ENCODE measurements around the gene WWC1.

WWC1 gene

DNA sequence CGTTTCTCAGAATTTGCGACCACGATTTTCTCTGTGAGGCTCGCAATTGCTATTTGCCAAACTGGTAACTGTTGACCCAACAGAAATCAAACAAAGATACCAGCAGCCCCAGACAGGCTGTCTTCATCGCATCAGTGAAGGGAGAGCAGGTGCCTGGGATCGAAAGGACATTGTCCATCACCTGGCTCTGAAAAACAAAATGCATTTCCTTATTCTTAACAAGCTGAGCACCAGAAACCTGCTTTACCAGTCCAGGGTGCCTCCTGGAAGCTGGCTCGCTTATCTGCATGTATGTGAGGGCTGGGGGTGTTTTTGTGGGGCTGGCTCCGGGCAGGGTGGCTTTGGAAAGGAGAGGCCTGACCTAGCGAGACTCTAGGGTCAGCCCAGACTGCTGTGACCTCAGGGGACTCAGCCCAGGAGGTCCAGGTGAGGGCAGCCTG is 24.7 kb downstream of the WWC1 start:
- no peaks in the 10 kb centered on the region for H3K27me3 ChIP-seq (ENCODE audit: control insufficient read depth, insufficient read depth, low read length)
- no peaks in the 10 kb centered on the region for H3K4me1 ChIP-seq (ENCODE audit: control insufficient read depth, insufficient read depth, low read length)
- H3K36me3 ChIP-seq (ENCODE audit: control insufficient read depth, insufficient read depth, low read length) = no peaks in the 10 kb centered on the region
- H3K9ac ChIP-seq (ENCODE audit: low read length) = no peak overlapping the region
- H3K27ac ChIP-seq (ENCODE audit: low read depth, low read length) = no peak overlapping the region
- H3K4me3 ChIP-seq (ENCODE audit: low read length) = no peak overlapping the region

DNA sequence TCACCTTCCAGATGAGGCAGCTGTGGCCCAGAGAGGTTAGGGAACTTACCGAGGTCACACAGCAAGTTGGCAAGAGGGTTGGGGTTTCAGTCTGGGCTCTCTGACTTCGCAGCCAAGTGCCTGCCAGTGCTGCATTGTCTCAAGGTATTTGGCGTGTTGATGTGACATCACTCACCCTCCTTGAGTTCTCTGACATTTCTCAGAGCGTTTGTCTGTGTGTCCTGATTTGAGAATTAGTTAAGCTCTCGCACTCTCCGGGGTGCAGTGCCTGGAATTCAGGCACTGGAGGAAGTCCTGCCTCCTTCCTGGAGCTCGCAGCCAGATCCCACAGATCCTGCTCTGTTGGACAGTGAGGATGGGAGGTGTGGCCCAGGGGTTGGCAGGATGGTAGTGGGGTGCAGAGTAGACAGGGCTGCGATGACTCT is 25.7 kb downstream of the WWC1 start:
- Histone ChIP-seq H3K9ac (ENCODE audit: low read length) (no peak overlapping the region), H3K27me3 (ENCODE audit: control insufficient read depth, insufficient read depth, low read length) (no peaks in the 10 kb centered on the region), H3K4me3 (ENCODE audit: low read length) (no peak overlapping the region), H3K4me1 (ENCODE audit: control insufficient read depth, insufficient read depth, low read length) (no peaks in the 10 kb centered on the region), H3K36me3 (ENCODE audit: control insufficient read depth, insufficient read depth, low read length) (no peaks in the 10 kb centered on the region), H3K27ac (ENCODE audit: low read depth, low read length) (no peak overlapping the region)

DNA sequence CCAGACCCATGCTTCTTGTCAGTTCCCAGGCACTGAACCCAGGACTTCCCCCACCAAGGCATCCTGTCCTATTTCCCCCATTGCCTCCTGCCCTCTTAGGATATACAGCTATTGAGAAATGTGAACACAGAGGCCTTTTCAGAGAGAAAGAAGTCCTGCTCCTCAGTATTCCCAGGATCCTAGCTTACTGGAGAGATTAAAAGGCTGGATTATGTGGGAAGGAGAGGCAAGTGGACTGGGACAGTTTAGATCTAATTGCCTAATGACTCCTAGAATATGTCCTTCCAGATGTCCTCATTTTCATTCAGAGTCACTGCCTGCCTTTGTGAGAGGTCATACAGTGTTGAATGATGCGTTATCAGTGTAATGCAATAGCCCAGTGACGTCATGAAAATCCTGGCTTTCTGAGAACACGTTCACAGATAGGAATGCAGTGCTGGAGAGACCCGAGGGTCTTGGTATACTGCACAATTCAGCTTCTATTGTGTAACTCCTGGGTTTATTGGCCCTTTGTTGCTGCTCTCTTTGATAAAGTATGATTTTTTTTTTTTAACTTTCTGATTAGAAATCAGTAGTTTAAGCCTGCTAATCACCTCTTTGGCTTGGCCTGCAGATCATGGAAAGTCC is 26.2 kb downstream of the WWC1 start:
- no peaks in the 10 kb centered on the region for H3K27me3 ChIP-seq (ENCODE audit: control insufficient read depth, insufficient read depth, low read length)
- no peaks in the 10 kb centered on the region for H3K36me3 ChIP-seq (ENCODE audit: control insufficient read depth, insufficient read depth, low read length)
- no peaks in the 10 kb centered on the region for H3K4me1 ChIP-seq (ENCODE audit: control insufficient read depth, insufficient read depth, low read length)
- no peak overlapping the region for H3K4me3 ChIP-seq (ENCODE audit: low read length)
- H3K9ac ChIP-seq (ENCODE audit: low read length) = no peak overlapping the region
- H3K27ac ChIP-seq (ENCODE audit: low read depth, low read length) = no peak overlapping the region

DNA sequence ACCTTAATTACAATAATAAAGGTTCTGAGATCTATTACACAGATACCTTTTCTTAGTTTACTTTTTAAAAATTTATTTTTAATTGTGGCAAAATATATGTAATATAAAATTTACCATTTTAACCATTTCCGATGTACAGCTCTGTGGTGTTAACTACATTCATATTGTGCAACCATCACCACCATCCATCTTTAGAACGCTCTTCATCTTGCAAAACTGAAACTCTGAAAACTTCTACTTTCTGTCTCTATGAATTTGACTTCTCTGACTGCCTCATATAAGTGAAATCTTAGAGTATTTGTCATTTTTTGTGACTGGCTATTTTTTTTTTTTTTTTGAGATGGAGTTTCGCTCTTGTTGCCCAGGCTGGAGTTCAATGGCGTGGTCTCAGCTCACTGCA is 26.8 kb downstream of the WWC1 start:
- no peaks in the 10 kb centered on the region for H3K4me1 ChIP-seq (ENCODE audit: control insufficient read depth, insufficient read depth, low read length)
- H3K27ac ChIP-seq (ENCODE audit: low read depth, low read length) = no peak overlapping the region
- no peak overlapping the region for H3K9ac ChIP-seq (ENCODE audit: low read length)

DNA sequence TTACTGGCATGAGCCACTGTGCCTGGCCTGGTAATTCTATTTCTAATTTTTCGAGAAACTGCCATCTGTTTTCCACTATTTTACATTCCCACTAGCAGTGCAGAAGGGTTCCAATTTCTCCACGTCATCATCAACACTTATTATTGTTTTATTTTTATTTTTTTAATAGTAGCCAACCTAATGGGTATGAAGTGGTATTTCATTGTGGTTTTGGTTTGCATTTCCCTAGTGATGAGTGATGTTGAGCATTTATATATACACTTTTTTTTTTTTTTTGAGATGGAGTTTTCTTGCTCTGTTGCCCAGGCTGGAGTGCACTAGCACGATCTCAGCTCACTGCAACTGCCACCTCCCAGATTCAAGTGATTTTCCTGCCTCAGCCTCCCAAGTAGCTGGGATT is 28.3 kb downstream of the WWC1 start:
- no peak overlapping the region for H3K4me3 ChIP-seq (ENCODE audit: low read length)
- no peak overlapping the region for H3K9ac ChIP-seq (ENCODE audit: low read length)
- no peaks in the 10 kb centered on the region for H3K36me3 ChIP-seq (ENCODE audit: control insufficient read depth, insufficient read depth, low read length)
- no peak overlapping the region for H3K27ac ChIP-seq (ENCODE audit: low read depth, low read length)
- no peaks in the 10 kb centered on the region for H3K4me1 ChIP-seq (ENCODE audit: control insufficient read depth, insufficient read depth, low read length)
- no peaks in the 10 kb centered on the region for H3K27me3 ChIP-seq (ENCODE audit: control insufficient read depth, insufficient read depth, low read length)

More for the DNA sequence above, 26.8 kb downstream of the WWC1 start:
- Histone ChIP-seq H3K4me3 (ENCODE audit: low read length) (no peak overlapping the region), H3K36me3 (ENCODE audit: control insufficient read depth, insufficient read depth, low read length) (no peaks in the 10 kb centered on the region), H3K27me3 (ENCODE audit: control insufficient read depth, insufficient read depth, low read length) (no peaks in the 10 kb centered on the region)

DNA sequence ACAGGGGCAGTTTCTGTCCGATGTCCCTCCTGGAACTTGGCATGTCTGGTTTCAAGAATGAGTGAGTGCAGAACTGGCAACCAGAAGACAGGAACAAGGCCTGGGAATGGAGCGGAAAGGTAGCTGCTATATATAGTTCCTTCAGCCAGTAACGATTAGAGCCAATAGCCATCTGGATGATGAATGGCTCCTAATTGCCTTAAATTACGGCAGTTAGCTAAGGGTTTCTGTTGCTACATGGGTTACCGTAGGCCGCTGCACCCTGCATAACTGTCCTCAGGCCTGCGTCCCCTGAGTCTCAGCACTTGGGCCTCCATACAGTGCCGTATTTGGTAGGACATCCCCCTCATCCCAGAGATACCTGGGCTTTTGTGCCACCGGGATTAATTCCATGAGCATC is 29.4 kb downstream of the WWC1 start:
- Histone ChIP-seq H3K27ac (ENCODE audit: low read depth, low read length) (no peak overlapping the region), H3K27me3 (ENCODE audit: control insufficient read depth, insufficient read depth, low read length) (no peaks in the 10 kb centered on the region), H3K4me1 (ENCODE audit: control insufficient read depth, insufficient read depth, low read length) (no peaks in the 10 kb centered on the region), H3K4me3 (ENCODE audit: low read length) (no peak overlapping the region), H3K36me3 (ENCODE audit: control insufficient read depth, insufficient read depth, low read length) (no peaks in the 10 kb centered on the region), H3K9ac (ENCODE audit: low read length) (no peak overlapping the region)

DNA sequence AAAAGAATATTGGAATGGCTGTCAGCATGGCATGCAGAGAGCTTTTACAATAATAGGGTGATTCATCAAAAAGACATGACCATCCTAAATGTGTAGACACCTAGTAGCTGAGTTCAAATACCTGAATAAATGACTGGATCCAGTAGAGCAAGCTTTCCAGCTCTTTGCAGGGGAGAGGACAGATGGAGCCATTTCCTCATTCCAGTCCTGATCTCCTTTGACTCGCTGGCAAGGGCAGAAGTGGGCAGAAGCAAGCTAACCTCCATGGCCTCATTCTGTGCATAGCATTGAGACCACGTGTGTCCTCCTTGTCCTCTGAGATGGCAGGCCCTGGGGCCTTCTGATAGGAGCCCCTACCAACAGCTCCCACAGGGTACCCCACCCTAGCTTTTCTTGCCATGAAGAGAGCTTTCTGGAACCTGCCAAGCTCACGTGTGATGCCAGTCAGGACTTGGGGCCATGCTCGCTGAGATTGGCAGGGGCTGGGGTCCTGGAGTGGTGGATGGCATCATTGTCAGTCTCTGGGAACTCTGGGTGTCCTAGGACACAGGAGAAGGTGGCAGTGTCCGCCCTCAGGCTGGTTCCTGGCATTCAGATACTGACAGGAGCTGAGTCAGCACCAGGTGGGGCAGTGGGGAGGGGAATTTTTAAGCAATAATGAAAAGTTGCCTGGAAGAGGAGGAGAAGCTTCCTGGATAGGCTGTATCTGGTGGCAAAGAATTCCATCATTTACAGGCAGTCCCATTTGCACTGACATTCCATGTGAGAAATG is 33.6 kb downstream of the WWC1 start:
- H3K27ac ChIP-seq (ENCODE audit: low read depth, low read length) = no peak overlapping the region
- H3K9ac ChIP-seq (ENCODE audit: low read length) = no peak overlapping the region
- H3K4me1 ChIP-seq (ENCODE audit: control insufficient read depth, insufficient read depth, low read length) = no peaks in the 10 kb centered on the region
- H3K4me3 ChIP-seq (ENCODE audit: low read length) = no peak overlapping the region
- no peaks in the 10 kb centered on the region for H3K27me3 ChIP-seq (ENCODE audit: control insufficient read depth, insufficient read depth, low read length)
- no peaks in the 10 kb centered on the region for H3K36me3 ChIP-seq (ENCODE audit: control insufficient read depth, insufficient read depth, low read length)

DNA sequence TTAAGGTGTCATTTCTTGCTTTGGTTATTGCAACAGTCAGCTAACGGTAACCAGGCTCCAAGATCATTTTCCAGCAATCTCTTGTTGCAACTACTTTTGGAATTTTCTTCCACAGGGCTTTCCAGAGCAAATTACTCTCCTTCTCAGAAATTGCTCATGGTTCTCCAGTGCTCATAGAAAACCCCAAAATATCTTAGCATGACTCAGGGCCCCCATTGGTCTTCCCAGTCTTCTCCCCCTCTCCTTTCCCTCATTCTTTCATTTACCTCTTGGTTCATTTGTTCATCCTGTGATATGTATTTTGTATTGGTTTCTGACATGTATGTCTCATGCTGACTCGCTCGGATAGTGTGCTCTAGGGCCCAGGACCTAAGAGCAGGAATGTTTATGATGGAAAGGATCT is 35.6 kb downstream of the WWC1 start:
- Histone ChIP-seq H3K27ac (ENCODE audit: low read depth, low read length) (no peak overlapping the region), H3K27me3 (ENCODE audit: control insufficient read depth, insufficient read depth, low read length) (no peaks in the 10 kb centered on the region), H3K36me3 (ENCODE audit: control insufficient read depth, insufficient read depth, low read length) (no peaks in the 10 kb centered on the region), H3K9ac (ENCODE audit: low read length) (no peak overlapping the region), H3K4me3 (ENCODE audit: low read length) (no peak overlapping the region), H3K4me1 (ENCODE audit: control insufficient read depth, insufficient read depth, low read length) (no peaks in the 10 kb centered on the region)

DNA sequence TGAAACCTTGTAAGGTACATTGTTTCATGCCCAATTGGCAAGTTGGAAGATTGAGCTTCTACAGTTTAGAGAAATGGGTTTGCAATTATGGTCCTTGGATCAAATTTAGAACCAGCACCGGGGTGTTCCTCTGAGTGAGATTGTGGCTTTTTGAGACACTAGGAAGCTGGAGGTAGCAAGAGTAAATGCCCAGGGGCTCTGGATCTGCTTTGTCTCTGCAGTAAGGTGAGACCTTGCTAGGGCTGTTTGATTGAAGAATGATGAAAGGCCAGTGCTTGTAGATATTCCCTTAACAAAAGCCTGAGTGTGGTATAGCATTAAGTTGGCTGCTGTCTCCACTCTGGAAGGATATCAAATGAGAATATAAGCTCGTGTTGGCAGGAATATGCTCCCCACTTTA is 36.0 kb downstream of the WWC1 start:
- H3K36me3 ChIP-seq (ENCODE audit: control insufficient read depth, insufficient read depth, low read length) = no peaks in the 10 kb centered on the region
- H3K9ac ChIP-seq (ENCODE audit: low read length) = no peak overlapping the region
- H3K4me1 ChIP-seq (ENCODE audit: control insufficient read depth, insufficient read depth, low read length) = no peaks in the 10 kb centered on the region
- H3K27me3 ChIP-seq (ENCODE audit: control insufficient read depth, insufficient read depth, low read length) = no peaks in the 10 kb centered on the region
- H3K4me3 ChIP-seq (ENCODE audit: low read length) = no peak overlapping the region
- no peak overlapping the region for H3K27ac ChIP-seq (ENCODE audit: low read depth, low read length)

DNA sequence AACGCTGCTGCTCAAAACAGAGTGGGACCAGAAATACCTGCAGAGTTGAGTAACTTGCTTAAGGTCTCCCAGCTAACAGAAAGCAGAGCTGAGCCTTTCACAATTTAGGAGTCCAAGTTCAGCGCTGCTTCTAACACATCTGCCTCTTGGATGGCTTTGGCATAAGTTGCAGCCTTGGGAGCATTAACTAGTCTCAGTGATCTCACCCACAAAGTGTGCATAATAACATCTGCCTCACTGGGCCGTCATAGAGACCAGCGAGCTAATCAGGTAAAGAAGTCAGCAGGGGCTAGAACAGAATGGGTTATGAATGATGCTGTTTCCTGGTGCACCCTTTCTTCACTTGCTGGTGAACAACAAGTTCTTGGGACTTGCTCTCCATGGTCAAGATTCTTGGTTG is 36.5 kb downstream of the WWC1 start:
- no peaks in the 10 kb centered on the region for H3K4me1 ChIP-seq (ENCODE audit: control insufficient read depth, insufficient read depth, low read length)
- H3K36me3 ChIP-seq (ENCODE audit: control insufficient read depth, insufficient read depth, low read length) = no peaks in the 10 kb centered on the region
- no peak overlapping the region for H3K27ac ChIP-seq (ENCODE audit: low read depth, low read length)
- H3K4me3 ChIP-seq (ENCODE audit: low read length) = no peak overlapping the region
- H3K9ac ChIP-seq (ENCODE audit: low read length) = no peak overlapping the region
- no peaks in the 10 kb centered on the region for H3K27me3 ChIP-seq (ENCODE audit: control insufficient read depth, insufficient read depth, low read length)

DNA sequence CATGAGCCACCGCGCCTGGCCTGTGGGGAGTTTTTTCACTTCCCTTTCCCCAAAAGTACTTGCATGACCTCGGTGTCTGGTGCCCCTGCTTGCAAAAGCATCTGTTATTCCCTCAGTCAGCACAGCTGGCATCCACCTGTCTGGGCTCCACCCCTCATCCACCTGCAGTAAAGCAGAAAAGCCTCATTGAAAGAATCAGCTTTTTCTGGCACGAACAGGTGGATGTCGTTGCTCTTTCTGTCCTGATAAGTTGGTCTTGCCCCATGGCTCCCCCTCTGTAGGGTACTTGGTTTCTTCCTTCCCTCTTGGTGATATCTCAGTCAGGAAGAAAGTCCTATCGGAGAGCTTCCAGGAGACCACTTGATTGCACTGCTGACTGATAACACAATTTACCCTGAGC is 37.4 kb downstream of the WWC1 start:
- H3K4me1 ChIP-seq (ENCODE audit: control insufficient read depth, insufficient read depth, low read length) = no peaks in the 10 kb centered on the region
- no peaks in the 10 kb centered on the region for H3K36me3 ChIP-seq (ENCODE audit: control insufficient read depth, insufficient read depth, low read length)
- no peak overlapping the region for H3K9ac ChIP-seq (ENCODE audit: low read length)
- no peak overlapping the region for H3K27ac ChIP-seq (ENCODE audit: low read depth, low read length)
- H3K27me3 ChIP-seq (ENCODE audit: control insufficient read depth, insufficient read depth, low read length) = no peaks in the 10 kb centered on the region
- no peak overlapping the region for H3K4me3 ChIP-seq (ENCODE audit: low read length)

DNA sequence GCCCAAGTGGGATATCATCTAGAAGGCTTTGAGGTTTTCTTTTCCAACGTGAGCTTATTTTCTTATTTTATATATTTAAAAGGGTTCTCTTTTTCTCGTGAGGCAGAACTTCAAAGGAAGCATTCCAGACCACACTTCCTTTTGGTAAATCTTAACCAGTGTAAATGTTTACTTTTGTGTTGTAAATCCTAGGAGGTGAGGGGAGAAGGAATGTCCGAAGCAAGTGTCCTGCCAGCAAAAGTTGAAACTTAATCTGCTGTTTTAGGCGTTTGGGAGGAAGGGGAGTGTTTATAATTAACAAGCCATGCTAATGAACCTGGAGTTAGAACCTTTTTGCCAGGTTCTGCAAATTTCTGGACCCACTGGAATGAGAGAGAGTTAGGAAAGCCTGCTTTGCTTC is 37.9 kb downstream of the WWC1 start:
- Histone ChIP-seq H3K27ac (ENCODE audit: low read depth, low read length) (no peak overlapping the region), H3K4me1 (ENCODE audit: control insufficient read depth, insufficient read depth, low read length) (no peaks in the 10 kb centered on the region), H3K36me3 (ENCODE audit: control insufficient read depth, insufficient read depth, low read length) (no peaks in the 10 kb centered on the region), H3K27me3 (ENCODE audit: control insufficient read depth, insufficient read depth, low read length) (no peaks in the 10 kb centered on the region), H3K9ac (ENCODE audit: low read length) (no peak overlapping the region), H3K4me3 (ENCODE audit: low read length) (no peak overlapping the region)

DNA sequence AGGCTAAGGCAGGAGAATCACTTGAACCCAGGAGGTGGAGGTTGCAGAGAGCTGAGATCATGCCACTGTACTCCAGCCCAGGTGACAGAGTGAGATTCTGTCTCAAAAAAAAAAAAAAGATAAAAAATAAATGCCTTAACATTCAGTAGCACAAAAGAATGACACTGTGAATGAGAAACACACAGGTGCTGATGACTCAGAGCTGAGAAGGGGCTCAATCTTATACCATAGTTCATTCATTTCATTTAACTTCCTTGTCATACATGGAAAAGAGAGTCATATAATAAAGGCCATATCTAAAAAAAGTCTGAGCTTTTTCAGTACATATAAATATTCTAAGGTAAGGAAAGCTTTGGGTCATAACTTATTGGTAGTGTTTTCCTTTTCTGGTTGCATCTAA is 40.6 kb downstream of the WWC1 start:
- Histone ChIP-seq H3K36me3 (ENCODE audit: control insufficient read depth, insufficient read depth, low read length) (no peaks in the 10 kb centered on the region), H3K4me3 (ENCODE audit: low read length) (no peak overlapping the region), H3K27ac (ENCODE audit: low read depth, low read length) (no peak overlapping the region), H3K4me1 (ENCODE audit: control insufficient read depth, insufficient read depth, low read length) (no peaks in the 10 kb centered on the region), H3K27me3 (ENCODE audit: control insufficient read depth, insufficient read depth, low read length) (no peaks in the 10 kb centered on the region), H3K9ac (ENCODE audit: low read length) (no peak overlapping the region)
